GM12872 (cell line): ENCODE results near the gene KXD1.

ENCODE experiments used
- TF ChIP-seq, protein P1 (sequence below): IDR thresholded peaks from 3 replicates; pipeline ENCODE4 v1.5.1; 2011; ENCODE audit warnings: low read depth, mild to moderate bottlenecking, low read length, moderate library complexity; ENCODE audit not compliant: insufficient read depth

The KXD1 gene

DNA sequence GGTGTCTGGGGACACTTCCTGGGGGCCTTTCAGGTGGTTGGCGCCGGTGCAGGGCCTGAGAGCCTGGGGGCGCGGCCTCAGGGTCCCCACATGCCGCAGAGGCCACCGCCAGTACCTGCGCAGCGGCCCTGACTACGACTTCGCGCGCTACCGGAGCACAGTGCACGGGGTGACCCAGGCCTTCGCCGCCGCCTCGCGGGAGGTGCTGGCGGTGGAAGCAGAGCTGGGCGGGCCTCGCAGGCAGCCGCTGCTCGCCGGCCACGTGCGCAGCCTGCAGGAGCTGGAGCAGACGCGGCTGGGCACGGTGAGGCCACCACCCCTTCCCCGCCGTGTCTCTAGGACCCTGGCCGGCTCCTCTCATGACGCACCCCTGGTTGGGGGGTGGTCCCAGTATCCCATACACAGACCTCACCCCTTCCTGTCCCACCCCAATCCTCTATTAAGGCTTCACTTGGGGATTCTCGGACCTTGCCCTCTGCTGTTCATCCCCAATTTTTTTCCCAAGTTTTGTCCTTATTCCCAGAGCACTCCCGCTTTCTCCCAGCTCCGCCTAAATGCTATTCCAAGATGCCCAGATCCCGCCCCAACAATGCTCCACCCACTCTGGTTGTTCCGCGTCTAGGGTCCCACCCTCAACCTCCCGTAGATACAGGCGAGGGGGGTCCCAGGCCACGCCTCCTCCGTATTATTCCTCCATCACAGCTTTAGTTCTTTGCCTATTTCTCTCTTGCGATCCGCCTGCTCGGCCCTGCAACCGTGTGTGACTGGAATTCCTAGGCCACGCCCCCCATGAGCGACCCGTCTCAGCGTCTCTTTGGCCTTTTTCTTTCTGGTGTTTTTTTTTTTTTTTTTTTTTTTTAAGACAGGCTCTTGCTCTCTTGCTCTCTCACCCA, 32.0 kb downstream of the KXD1 start:
- TF ChIP-seq, protein P1, sequence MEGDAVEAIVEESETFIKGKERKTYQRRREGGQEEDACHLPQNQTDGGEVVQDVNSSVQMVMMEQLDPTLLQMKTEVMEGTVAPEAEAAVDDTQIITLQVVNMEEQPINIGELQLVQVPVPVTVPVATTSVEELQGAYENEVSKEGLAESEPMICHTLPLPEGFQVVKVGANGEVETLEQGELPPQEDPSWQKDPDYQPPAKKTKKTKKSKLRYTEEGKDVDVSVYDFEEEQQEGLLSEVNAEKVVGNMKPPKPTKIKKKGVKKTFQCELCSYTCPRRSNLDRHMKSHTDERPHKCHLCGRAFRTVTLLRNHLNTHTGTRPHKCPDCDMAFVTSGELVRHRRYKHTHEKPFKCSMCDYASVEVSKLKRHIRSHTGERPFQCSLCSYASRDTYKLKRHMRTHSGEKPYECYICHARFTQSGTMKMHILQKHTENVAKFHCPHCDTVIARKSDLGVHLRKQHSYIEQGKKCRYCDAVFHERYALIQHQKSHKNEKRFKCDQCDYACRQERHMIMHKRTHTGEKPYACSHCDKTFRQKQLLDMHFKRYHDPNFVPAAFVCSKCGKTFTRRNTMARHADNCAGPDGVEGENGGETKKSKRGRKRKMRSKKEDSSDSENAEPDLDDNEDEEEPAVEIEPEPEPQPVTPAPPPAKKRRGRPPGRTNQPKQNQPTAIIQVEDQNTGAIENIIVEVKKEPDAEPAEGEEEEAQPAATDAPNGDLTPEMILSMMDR: peak; percentile 11; the same call in 1 of the 3 replicates

DNA sequence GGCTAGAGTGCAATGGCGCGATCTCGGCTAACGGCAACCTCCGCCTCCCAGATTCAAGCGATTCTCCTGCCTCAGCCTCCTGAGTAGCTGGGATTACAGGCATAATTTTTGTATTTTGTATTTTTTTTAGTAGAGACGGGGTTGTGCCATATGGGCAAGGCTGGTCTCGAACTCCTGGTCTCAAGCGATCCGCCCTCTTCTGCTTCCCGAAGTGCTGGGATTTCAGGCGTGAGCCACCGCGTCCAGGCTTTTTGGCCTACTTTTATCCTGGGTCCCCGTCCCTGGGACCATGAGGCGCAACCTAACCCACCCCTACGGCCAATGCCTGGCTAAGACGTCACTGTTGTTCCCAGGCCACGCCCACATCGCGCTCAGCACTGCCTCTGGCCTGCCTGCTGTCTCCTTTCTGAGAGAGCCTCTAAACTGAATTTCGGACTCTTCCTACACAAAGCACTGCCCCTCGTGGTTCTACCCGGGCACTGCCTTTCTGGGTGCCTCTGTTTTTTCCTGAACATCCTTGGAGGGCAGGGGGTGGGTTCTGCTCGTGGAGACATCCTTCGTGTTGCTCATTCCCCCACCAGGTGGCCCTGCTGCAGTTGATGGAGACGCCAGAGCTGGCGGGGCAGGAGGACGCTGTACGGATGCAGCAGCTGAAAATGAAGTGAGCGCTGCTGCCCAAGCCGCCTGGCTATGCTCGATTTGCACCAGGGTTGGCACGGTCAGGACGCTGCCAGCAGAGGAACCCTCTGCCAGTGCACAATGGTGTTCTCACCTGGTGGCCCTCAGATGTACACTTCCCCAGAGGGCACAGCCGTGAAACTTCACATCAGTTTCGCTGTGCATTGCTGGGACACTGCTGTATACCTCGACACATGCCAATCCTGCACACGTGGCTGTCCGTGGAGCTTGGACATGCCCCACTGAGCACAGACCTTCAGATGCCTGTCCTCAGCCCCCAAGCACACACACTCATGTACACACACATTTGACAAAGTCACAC, 32.9 kb downstream of the KXD1 start:
- TF ChIP-seq, protein P1: 0 out of 3 replicates have a peak, but pooled peaks have one; percentile 1

DNA sequence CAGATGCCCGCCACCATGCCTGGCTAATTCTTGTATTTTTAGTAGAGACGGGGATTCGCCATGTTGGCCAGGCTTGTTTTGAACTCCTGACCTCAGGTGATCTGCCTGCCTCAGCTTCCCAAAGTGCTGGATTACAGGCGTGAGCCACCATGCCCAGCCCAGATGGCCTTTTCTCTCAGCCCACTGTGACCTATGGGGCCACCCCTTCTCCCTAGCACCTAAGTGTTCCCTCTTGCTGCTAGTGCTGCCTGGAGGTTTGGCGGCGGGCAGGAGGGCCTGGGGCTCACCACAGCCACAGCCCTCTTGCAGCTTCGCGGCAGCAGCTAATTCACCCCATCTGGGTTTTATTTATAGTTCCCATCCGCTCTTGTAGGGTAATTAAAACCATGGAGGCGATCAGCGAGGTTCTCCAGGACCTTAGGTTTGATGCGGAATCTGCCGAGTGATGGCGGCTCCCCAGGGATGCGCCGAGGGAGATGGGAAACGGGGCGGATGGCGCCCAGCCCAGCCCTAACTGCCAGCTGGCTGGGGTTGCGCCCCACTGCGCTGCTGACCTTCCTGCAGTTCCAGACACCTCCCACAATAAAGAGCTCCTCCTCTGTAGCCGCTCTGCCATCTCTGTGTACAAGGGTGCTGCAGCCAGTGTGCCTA, 34.2 kb downstream of the KXD1 start:
- TF ChIP-seq, protein P1: no peak

DNA sequence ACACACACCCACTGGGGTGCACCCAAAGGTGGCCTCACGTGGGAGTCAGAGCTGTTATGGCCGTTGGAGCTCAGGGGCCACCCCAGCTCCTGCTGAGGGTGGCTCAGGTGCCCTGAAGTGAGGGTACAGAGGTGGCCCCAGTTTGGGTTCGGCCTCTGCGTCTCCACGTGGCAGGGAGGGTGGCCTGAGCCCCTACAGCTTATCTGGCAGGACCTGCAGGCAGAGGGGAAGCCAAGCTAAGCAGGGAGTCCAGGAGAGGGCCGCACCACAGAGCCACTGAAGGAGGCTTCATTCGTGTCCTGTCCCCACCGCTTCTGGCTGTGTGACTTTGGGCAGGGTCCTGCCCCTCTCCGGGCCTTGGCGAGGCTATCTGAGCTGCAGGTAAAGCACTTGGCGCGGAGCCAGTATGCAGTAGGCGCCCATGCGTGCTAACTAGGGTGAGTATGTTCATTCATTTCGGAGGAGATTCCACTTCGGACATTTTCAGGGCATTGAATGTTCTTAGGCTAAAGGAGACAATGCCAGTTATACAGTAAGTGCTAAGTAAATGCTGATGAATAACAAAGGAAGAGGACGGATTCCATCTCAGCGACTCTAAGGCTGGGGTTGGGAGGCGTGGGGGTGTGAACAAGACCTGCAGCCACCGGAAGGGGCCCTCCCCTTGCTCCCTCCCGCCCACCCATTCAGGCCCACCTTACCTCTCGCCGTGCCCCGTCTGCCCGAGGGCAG, 35.9 kb downstream of the KXD1 start:
- TF ChIP-seq, protein P1: no peak

DNA sequence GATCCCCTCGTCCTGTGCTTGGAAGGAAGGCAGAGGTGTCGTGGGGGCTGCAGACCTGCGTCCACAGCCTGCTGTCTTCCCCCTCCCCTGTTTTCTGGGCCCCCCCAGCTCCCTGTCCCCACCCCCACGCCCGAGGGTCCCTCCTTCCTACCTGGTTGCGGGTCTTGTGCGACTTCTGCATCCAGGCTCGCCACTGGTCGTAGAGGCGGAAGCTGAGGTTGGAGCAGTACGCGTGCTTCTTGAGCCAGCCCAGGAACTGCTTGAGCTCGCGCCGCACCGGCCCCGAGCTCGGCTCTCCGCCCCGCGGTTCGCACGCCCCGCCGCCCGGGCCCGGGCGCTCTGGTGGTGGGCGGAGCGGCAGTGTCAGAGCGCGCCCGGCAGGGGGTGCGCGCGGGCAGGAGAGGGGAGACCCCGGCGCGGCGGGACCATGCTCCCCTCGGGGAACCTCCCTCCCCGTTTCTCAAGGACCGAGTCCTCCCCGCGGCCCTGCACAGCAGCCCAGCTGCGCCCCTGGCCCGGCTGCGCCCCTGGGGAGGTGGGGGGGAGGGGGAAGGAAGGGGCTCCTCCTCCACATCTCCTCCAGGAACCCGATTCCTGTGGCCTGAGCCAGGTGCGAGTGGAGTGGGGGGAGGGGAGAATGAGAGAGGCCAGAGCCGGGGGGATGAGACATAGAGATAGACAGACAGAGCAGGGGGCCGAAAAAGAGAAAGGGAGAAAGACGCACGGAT, 36.6 kb downstream of the KXD1 start:
- TF ChIP-seq, protein P1: peak; percentile 77; the same call in 2 of the 3 replicates

DNA sequence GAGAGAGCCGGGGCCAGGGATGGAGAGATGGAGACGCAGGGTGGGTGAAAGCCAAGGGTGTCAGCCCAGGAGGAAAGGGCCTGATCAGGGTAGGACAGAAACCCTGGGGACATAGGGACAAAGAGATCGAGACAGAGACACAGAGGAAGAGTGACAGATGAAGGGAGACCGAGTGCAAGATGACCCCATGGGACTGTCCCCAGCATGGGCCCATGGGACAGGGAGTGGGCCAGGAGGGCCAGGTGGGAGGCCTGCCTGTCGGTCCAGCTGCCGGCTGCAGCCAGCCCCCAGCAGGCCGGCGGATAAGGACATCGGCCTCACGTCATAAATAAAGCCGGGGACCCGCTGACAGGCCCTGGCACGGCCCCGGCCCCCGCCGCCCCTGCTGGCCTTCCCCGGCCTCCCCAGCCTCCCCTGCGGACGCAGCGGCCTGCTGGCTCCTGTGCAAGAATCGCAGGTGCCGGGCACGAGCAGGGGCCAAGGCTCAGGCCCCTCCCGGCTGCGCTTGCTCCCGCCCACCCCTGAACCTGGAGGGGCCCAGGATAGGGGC, 37.2 kb downstream of the KXD1 start:
- TF ChIP-seq, protein P1: no peak
